Progenitor cell of endocrine pancreas (in vitro differentiated cells): ENCODE data around the gene SYNGR2. TPM values are rescaled to one million over a fixed set of nuclear protein-coding genes. Genes with fewer than 3 reads are reported as not detected.
A peak's percentile ranks its signal among the peaks of the same experiment; 100 is the strongest.

Experiments used
- DNase-seq: peaks from one replicate; pipeline ENCODE4 v3.0.0; 2021; ENCODE audit warnings: low spot score; ENCODE audit not compliant: unreplicated experiment
- H3K27ac Mint-ChIP-seq: 2 replicates; pipeline ENCODE4 v1.8.0; 2021; ENCODE audit warnings: mild to moderate bottlenecking, moderate library complexity, mixed read lengths
- H3K27me3 Mint-ChIP-seq: 2 replicates; pipeline ENCODE4 v1.8.0; 2021; ENCODE audit warnings: mixed read lengths
- H3K36me3 Mint-ChIP-seq: 2 replicates; pipeline ENCODE4 v1.8.0; 2022; ENCODE audit warnings: mixed read lengths; ENCODE audit not compliant: insufficient read depth
- H3K4me1 Mint-ChIP-seq: 2 replicates; pipeline ENCODE4 v1.8.0; 2021; ENCODE audit warnings: low read depth, mixed read lengths
- H3K4me3 Mint-ChIP-seq: 2 replicates; pipeline ENCODE4 v1.8.0; 2021; ENCODE audit warnings: low read depth, mild to moderate bottlenecking, moderate library complexity, mixed read lengths
- H3K9me3 Mint-ChIP-seq: 2 replicates; pipeline ENCODE4 v1.8.0; 2021; ENCODE audit warnings: low read depth, mixed read lengths
- CTCF ChIP-seq: fragments of 200-600 bp; sonication (generic); IDR thresholded peaks from one replicate; pipeline ENCODE4 v1.5.0; 2021; ENCODE audit warnings: antibody characterized with exemption, mild to moderate bottlenecking; ENCODE audit not compliant: unreplicated experiment
- total RNA-seq: library from RNA; stranded (reverse); gene quantifications from 2 replicates; pipeline ENCODE4 v1.2.1, GENCODE V29; 2021

SYNGR2 gene
- total RNA-seq, 1 donor from 2014 or later = 51.5 TPM

GRCh38 chr17:78146471-78146869, 21.9 kb upstream of the SYNGR2 start:
- H3K4me3 Mint-ChIP-seq = no peak overlapping the region
- no peak for DNase-seq
- no peak overlapping the region for H3K27ac Mint-ChIP-seq

GRCh38 chr17:78146881-78147280, 21.5 kb upstream of the SYNGR2 start:
- DNase-seq = no peak
- Mint-ChIP-seq H3K27ac (no peak overlapping the region), H3K9me3 (no peaks in the 10 kb centered on the region), H3K4me3 (no peak overlapping the region), H3K4me1 (peaks cover 16% of the 10 kb centered on the region), H3K27me3 (no peaks in the 10 kb centered on the region), H3K36me3 (no peaks in the 10 kb centered on the region)
- no peak for TF ChIP-seq CTCF

More at GRCh38 chr17:78146471-78146869, 21.9 kb upstream of the SYNGR2 start:
- no peaks in the 10 kb centered on the region for H3K36me3 Mint-ChIP-seq
- TF ChIP-seq CTCF = no peak
- no peaks in the 10 kb centered on the region for H3K9me3 Mint-ChIP-seq
- H3K27me3 Mint-ChIP-seq = peaks cover under 1% of the 10 kb centered on the region
- peaks cover 13% of the 10 kb centered on the region for H3K4me1 Mint-ChIP-seq

GRCh38 chr17:78147315-78147998, 20.9 kb upstream of the SYNGR2 start:
- no peaks in the 10 kb centered on the region for H3K36me3 Mint-ChIP-seq
- peak overlapping the region; percentile 78 for H3K27ac Mint-ChIP-seq
- DNase-seq = no peak
- H3K4me1 Mint-ChIP-seq = peaks cover 16% of the 10 kb centered on the region
- TF ChIP-seq CTCF = no peak
- no peaks in the 10 kb centered on the region for H3K27me3 Mint-ChIP-seq
- no peaks in the 10 kb centered on the region for H3K9me3 Mint-ChIP-seq
- H3K4me3 Mint-ChIP-seq = no peak overlapping the region

- no peak for DNase-seq
- Mint-ChIP-seq H3K4me3 (no peak overlapping the region), H3K36me3 (no peaks in the 10 kb centered on the region), H3K4me1 (peaks cover 16% of the 10 kb centered on the region), H3K27me3 (no peaks in the 10 kb centered on the region), H3K27ac (peak overlapping the region; percentile 17), H3K9me3 (no peaks in the 10 kb centered on the region)
- no peak for TF ChIP-seq CTCF
Observed at GRCh38 chr17:78148286-78149016, 19.9 kb upstream of the SYNGR2 start.

- peaks cover 14% of the 10 kb centered on the region for H3K4me1 Mint-ChIP-seq
- no peak for TF ChIP-seq CTCF
- H3K27ac Mint-ChIP-seq = peak overlapping the region; percentile 62
- no peaks in the 10 kb centered on the region for H3K36me3 Mint-ChIP-seq
- H3K9me3 Mint-ChIP-seq = no peaks in the 10 kb centered on the region
- DNase-seq = no peak
- no peak overlapping the region for H3K4me3 Mint-ChIP-seq
- no peaks in the 10 kb centered on the region for H3K27me3 Mint-ChIP-seq
Observed at GRCh38 chr17:78151514-78152008, 16.8 kb upstream of the SYNGR2 start.
